HepG2 (cell line): ENCODE results near the gene RLF. TPM values are rescaled to one million over a fixed set of nuclear protein-coding genes. Genes with fewer than 3 reads are reported as not detected.

Experiments used
- CSRNP1 ChIP-seq: sonication (generic); formaldehyde crosslinking; IDR thresholded peaks from 2 replicates; pipeline ENCODE4 v1.8.1; 2023; ENCODE audit warnings: mild to moderate bottlenecking, missing genetic modification reagents
- PREB ChIP-seq: sonication (generic); formaldehyde crosslinking; IDR thresholded peaks from 2 replicates; pipeline ENCODE4 v1.4.0; 2020; ENCODE audit warnings: missing genetic modification reagents
- RXRA ChIP-seq: sonication (generic); formaldehyde crosslinking; IDR thresholded peaks from 2 replicates; pipeline ENCODE4 v1.5.1; 2020; ENCODE audit warnings: missing genetic modification reagents
- SSRP1 ChIP-seq: IDR thresholded peaks from 2 replicates; pipeline ENCODE4 v1.6.1; 2016; ENCODE audit warnings: control low read depth
- TCF12 ChIP-seq, 2 experiments: fragments of 450-650 bp in 1 of 2; sonication (generic) in 1 of 2; formaldehyde crosslinking in 1 of 2; IDR thresholded peaks; 2 replicates each; pipeline versions ENCODE4 v1.6.1 to v1.8.0; 2017 to 2022; ENCODE audit warnings: antibody characterized with exemption in 1 of 2, mild to moderate bottlenecking in 1 of 2, missing genetic modification reagents in 1 of 2, moderate library complexity in 1 of 2
- THAP11 ChIP-seq: IDR thresholded peaks from 2 replicates; pipeline ENCODE4 v1.6.1; 2016; ENCODE audit warnings: missing biosample characterization, missing genetic modification reagents
- ZEB1 ChIP-seq: IDR thresholded peaks from 2 replicates; pipeline ENCODE4 v1.6.1; 2012; ENCODE audit warnings: mild to moderate bottlenecking, low read depth, inconsistent platforms; ENCODE audit not compliant: insufficient replicate concordance
- ZFY ChIP-seq: sonication (generic); formaldehyde crosslinking; IDR thresholded peaks from 2 replicates; pipeline ENCODE4 v1.4.0; 2020; ENCODE audit warnings: missing genetic modification reagents
- ZNF333 ChIP-seq: sonication (generic); formaldehyde crosslinking; IDR thresholded peaks from 2 replicates; pipeline ENCODE4 v1.4.0; 2020; ENCODE audit warnings: mild to moderate bottlenecking, missing genetic modification reagents, borderline replicate concordance
- ZNF33A ChIP-seq: sonication (generic); formaldehyde crosslinking; IDR thresholded peaks from 2 replicates; pipeline ENCODE4 v1.5.1; 2020; ENCODE audit warnings: missing genetic modification reagents, mild to moderate bottlenecking, moderate library complexity, borderline replicate concordance
- ZNF501 ChIP-seq: sonication (generic); formaldehyde crosslinking; IDR thresholded peaks from 2 replicates; pipeline ENCODE4 v1.5.1; 2020; ENCODE audit warnings: mild to moderate bottlenecking, moderate library complexity, missing genetic modification reagents
- ZNF557 ChIP-seq: sonication (generic); formaldehyde crosslinking; IDR thresholded peaks from 2 replicates; pipeline ENCODE4 v1.4.0; 2020; ENCODE audit warnings: missing genetic modification reagents
- ZNF570 ChIP-seq: sonication (generic); formaldehyde crosslinking; IDR thresholded peaks from 2 replicates; pipeline ENCODE4 v1.4.0; 2020; ENCODE audit warnings: mild to moderate bottlenecking, missing genetic modification reagents, borderline replicate concordance
- ZNF589 ChIP-seq: sonication (generic); formaldehyde crosslinking; conservative IDR thresholded peaks from 2 replicates; pipeline ENCODE4 v1.8.0; 2022; ENCODE audit warnings: mild to moderate bottlenecking, moderate library complexity, missing genetic modification reagents
- ZNF704 ChIP-seq: sonication (generic); formaldehyde crosslinking; IDR thresholded peaks from 2 replicates; pipeline ENCODE4 v1.8.1; 2023; ENCODE audit warnings: mild to moderate bottlenecking, inconsistent platforms, moderate library complexity, missing genetic modification reagents, borderline replicate concordance
- polyA plus RNA-seq, 8 experiments: library from polyadenylated mRNA; depleted of rRNA in 3 of 8; stranded (reverse) in 7 of 8; unstranded in 1 of 8; fragments of >200 nt; fragmentation: Illumina TruSeq in 4 of 8; extraction: Trizol in 4 of 8; gene quantifications; 2 replicates each; pipeline versions ENCODE4 v1.2.1 to v1.2.3, GENCODE V29; 2011 to 2016; ENCODE audit warnings: low read depth in 4 of 8, missing spikeins in 1 of 8, mixed read lengths in 1 of 8; ENCODE audit not compliant: insufficient read depth in 1 of 8
- total RNA-seq, 5 experiments: library from RNA; depleted of rRNA; stranded (reverse); fragments of >200 nt; fragmentation: Illumina TruSeq; extraction: Trizol; gene quantifications; 2 replicates each; pipeline ENCODE4 v1.2.3, GENCODE V29; 2016; ENCODE audit warnings: low read depth in 1 of 5
- TF ChIP-seq, protein P1 (sequence below): sonication (generic); formaldehyde crosslinking; IDR thresholded peaks from 2 replicates; pipeline ENCODE4 v1.5.1; 2020; ENCODE audit warnings: mild to moderate bottlenecking, missing genetic modification reagents, moderate library complexity
- TF ChIP-seq, protein P2 (sequence below): sonication (generic); formaldehyde crosslinking; IDR thresholded peaks from 2 replicates; pipeline ENCODE4 v1.4.0; 2020; ENCODE audit warnings: missing genetic modification reagents
- TF ChIP-seq, protein P3 (sequence below): sonication (generic); formaldehyde crosslinking; IDR thresholded peaks from 2 replicates; pipeline ENCODE4 v1.4.0; 2020; ENCODE audit warnings: low read depth, mild to moderate bottlenecking, missing genetic modification reagents

Gene RLF
- total and polyA plus RNA-seq, 2 of the 13 experiments (the other 11 are each of a cell fraction or from before 2014, with no cell fraction given) = 9.0 to 15.7 TPM

DNA sequence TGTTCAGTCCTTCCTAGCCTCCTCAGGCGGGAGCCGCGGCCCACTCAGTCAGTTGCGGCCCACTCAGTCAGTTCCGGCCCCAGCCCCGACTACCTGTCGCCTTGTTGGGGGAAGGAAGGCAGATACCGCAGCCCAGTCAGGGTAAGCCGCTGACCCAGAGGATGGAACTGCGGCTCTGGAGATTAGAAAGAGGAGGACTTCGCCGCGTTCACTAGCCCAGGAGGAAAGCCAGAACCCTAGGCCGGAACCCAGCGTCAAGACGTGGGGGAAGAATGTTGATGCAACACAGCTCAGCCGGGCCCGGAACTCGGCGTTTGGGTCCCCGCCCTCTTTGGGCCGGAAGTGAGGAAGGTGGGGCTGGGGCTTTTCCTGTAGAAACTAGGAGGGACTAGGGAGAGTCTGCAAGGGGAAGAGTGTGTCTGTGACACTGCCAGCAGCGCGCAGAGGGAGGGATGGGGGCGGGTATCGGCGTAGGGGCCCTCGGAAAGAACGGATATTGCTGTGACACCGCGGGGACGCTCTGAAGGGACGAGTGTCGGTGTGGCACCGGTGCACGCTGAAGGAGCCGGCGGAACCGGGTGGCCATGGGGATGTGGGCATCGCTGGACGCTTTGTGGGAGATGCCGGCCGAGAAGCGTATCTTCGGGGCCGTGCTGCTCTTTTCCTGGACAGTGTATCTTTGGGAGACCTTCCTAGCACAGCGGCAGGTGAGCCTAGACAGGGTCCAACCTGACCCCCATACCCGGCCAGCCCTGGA is 96.7 kb downstream of the RLF start, which contains the start of gene ZMPSTE24 (continued):
- TF ChIP-seq, protein P1, sequence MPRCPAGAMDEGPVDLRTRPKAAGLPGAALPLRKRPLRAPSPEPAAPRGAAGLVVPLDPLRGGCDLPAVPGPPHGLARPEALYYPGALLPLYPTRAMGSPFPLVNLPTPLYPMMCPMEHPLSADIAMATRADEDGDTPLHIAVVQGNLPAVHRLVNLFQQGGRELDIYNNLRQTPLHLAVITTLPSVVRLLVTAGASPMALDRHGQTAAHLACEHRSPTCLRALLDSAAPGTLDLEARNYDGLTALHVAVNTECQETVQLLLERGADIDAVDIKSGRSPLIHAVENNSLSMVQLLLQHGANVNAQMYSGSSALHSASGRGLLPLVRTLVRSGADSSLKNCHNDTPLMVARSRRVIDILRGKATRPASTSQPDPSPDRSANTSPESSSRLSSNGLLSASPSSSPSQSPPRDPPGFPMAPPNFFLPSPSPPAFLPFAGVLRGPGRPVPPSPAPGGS (CRISPR knock-in tag) = peak; percentile 63
- peak; percentile 97 for TF ChIP-seq ZNF501
- TF ChIP-seq, protein P2, sequence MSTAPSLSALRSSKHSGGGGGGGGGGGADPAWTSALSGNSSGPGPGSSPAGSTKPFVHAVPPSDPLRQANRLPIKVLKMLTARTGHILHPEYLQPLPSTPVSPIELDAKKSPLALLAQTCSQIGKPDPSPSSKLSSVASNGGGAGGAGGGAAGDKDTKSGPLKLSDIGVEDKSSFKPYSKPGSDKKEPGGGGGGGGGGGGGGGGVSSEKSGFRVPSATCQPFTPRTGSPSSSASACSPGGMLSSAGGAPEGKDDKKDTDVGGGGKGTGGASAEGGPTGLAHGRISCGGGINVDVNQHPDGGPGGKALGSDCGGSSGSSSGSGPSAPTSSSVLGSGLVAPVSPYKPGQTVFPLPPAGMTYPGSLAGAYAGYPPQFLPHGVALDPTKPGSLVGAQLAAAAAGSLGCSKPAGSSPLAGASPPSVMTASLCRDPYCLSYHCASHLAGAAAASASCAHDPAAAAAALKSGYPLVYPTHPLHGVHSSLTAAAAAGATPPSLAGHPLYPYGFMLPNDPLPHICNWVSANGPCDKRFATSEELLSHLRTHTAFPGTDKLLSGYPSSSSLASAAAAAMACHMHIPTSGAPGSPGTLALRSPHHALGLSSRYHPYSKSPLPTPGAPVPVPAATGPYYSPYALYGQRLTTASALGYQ (CRISPR knock-in tag) = peak; percentile 67; the same call in 1 of the 2 replicates
- TF ChIP-seq ZFY (CRISPR knock-in tag) = peak; percentile 97
- peak; percentile 78; the same call in 1 of the 2 replicates for TF ChIP-seq ZNF33A (CRISPR knock-in tag)
- TF ChIP-seq ZNF557 (CRISPR knock-in tag) = no peak
- no peak for TF ChIP-seq ZEB1
- TF ChIP-seq PREB (CRISPR knock-in tag) = no peak
- TF ChIP-seq ZNF589 (CRISPR knock-in tag) = no peak; the same call in 1 of the 2 replicates
- TF ChIP-seq CSRNP1 (CRISPR knock-in tag) = peak; percentile 76; the same call in 1 of the 2 replicates
- TF ChIP-seq ZNF333 = no peak
- TF ChIP-seq ZNF704 = no peak
- TF ChIP-seq RXRA (CRISPR knock-in tag) = peak; percentile 79
- TF ChIP-seq, protein P3, sequence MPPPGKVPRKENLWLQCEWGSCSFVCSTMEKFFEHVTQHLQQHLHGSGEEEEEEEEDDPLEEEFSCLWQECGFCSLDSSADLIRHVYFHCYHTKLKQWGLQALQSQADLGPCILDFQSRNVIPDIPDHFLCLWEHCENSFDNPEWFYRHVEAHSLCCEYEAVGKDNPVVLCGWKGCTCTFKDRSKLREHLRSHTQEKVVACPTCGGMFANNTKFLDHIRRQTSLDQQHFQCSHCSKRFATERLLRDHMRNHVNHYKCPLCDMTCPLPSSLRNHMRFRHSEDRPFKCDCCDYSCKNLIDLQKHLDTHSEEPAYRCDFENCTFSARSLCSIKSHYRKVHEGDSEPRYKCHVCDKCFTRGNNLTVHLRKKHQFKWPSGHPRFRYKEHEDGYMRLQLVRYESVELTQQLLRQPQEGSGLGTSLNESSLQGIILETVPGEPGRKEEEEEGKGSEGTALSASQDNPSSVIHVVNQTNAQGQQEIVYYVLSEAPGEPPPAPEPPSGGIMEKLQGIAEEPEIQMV = peak; percentile 57; the same call in 1 of the 2 replicates
- no peak for TF ChIP-seq ZNF570 (CRISPR knock-in tag)
- no peak for TF ChIP-seq TCF12 (IDR thresholded peaks at IDR 0.05)
- TF ChIP-seq TCF12 (CRISPR knock-in tag; IDR thresholded peaks at IDR 0.05) = peak; percentile 76; the same call in 1 of the 2 replicates
- TF ChIP-seq THAP11 = peak; percentile 95
- peak; percentile 82 for TF ChIP-seq SSRP1 (CRISPR knock-in tag)
